ENCODE data around the gene PNPLA6.
"Not testable (repeated sequence)": the region's sequence is repeated elsewhere in the genome, so short reads cannot be mapped to it uniquely, and the experiment has no call there.

PNPLA6 gene

DNA sequence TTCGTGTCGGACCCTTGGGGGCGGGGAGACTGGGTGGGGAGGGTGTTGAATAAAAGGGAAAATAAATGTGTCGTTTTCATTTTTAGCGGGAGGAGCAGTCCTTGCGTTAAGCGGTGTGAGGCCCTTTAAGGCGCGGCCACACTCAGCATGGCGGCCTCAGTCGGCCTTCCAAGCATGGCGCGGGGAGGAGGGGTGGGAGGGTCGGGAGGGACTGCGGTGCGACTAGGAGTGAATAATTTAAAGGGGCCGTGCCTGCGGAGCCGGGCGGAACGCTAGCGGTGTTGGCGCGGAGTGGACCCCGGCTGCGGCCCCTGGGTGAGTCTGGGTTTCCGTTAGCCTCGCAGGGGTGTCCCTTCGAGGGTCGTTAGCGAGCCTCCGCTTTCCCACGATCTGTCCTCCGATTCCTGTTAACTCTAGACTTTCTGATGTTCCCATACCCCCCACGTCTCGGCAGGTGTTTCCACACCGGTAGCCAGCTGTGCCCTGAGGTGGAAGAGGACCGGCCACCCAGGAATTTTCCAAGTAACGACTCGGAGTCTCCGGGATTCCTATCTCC, 1.5 kb upstream of the PNPLA6 start:
- DNase-seq = peak; percentile 77 to 81

DNA sequence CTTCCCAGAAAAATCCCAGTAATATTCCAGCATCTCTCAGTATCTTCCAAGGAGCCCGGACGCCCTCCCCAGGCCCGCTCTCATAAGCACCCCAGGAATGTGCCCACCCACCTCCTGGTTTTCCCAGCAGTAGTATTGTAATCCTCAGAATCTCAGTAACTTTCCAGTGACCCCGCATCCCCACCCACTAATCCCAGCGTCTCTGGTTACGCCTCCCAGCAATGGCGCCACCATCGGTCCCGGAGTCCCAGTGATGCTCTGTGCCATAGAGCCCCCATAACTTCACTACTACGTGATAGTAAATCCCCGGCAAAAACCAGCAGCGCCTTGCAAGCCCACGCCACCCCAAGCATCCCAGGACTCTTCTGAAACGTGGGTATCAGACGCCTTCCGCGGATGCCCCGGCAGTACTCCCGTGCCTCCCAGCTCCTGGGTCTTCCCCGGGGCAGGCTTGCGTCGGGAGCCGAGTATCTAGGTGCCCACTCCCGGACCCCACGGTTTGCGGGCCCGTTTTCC, 928 bp upstream of the PNPLA6 start:
- peak; percentile 35 to 40 for DNase-seq

DNA sequence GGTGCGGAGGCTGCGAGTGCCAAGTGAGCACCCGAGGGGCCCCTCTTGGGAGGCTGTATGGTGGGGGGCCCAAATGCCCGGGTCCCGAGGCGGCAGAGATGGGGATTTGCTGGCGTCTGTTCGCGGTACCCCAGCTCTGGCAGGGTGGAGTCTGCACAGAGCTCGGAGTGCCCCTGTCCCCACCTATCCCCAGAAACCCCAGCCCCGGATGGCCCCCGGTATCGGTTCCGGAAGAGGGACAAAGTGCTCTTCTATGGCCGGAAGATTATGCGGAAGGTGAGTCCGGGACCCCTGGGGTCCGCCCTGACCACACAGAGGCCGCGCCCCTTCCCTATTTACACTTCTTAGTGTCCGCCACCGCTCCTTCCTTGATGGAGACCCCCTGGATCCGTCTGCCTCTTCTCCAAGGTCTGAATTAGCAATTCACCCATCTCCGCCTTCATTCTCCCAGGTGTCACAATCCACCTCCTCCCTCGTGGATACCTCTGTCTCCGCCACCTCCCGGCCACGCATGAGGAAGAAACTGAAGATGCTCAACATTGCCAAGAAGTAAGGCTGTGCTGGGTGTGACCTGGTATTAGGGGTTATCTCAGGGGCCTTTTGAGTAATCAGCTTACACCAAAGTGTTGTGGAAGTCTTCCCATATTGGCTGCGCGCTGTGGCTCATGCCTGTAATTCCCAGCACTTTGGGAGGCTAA, 630 bp downstream of the PNPLA6 start:
- DNase-seq = peak in 1 of 2 donors; percentile 24

DNA sequence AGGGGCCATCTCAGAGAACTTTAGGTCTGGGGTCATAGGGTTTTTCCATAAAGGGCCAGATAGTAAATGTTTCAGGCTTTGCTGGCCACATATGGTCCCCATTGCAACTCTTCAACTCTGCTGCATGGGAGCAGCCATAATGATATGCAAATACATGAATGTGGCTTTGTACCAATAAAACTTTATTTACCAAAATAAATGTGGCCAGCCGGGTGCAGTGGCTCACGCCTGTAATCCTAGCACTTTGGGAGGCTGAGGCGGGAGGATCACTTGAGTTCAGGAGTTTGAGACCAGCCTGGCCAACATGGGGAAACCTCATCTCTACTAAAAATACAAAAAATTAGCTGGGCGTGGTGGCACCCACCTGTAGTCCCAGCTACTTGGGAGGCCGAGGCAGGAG, 3.5 kb downstream of the PNPLA6 start:
- DNase-seq = not testable (repeated sequence)

DNA sequence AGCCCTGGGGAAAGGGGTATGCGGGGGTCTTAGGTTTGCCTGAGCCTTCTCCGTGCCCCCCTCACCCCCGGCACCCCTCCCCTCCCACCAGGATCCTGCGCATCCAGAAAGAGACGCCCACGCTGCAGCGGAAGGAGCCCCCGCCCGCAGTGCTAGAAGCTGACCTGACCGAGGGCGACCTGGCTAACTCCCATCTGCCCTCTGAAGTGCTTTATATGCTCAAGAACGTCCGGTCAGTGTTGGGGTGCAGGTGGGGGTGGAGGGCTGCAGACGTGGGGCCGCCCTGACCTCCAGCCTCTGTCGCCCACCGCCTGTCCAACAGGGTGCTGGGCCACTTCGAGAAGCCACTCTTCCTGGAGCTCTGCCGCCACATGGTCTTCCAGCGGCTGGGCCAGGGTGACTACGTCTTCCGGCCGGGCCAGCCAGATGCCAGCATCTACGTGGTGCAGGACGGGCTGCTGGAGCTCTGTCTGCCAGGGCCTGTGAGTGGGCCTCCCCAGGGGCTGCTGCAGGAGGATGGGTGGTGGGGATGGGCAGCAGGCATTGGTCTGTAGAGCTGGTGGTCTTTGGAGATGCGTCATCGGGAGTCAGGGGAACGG, 4.4 kb downstream of the PNPLA6 start:
- no peak for DNase-seq

DNA sequence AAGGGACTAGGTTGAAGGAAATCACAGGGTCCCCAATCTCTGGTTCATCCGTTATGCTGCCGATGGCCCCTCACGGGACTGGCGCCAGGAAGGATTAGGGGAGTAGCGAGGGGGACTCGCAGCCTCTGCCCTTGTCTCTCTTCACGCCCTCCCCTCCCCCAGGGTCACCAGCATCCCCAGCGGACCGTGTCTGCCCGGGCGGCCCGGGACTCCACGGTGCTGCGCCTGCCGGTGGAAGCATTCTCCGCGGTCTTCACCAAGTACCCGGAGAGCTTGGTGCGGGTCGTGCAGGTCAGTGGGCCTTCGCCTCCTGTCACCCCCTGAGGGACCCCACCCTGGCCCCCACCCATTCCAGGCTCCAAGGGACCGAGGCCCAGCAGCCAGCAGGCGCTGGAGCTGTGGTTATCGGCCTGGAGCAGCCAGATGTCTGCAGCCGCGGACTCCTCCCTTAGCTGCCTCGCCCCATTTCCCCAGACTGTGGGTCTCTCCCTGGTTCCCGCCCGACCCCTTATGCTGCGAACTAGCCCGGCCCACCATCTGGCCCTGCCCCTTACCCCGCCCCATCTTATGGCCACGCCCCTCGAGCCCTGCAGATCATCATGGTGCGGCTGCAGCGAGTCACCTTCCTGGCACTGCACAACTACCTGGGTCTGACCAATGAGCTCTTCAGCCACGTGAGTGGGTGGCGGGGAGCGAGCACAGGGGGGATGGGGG, 5.4 kb downstream of the PNPLA6 start:
- DNase-seq = peak; percentile 52 to 61

DNA sequence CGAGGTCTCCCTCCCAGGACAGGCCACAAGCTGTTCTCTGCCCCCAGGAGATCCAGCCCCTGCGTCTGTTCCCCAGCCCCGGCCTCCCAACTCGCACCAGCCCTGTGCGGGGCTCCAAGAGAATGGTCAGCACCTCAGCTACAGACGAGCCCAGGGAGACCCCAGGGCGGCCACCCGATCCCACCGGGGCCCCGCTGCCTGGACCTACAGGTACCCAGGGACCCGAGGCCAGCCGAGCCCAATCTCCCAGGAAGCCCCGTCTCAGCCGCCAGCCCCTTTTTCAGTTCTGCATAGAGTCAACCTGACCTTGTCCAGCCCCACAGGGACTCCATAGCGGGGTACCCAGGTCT, 5.9 kb downstream of the PNPLA6 start:
- DNase-seq = no peak

DNA sequence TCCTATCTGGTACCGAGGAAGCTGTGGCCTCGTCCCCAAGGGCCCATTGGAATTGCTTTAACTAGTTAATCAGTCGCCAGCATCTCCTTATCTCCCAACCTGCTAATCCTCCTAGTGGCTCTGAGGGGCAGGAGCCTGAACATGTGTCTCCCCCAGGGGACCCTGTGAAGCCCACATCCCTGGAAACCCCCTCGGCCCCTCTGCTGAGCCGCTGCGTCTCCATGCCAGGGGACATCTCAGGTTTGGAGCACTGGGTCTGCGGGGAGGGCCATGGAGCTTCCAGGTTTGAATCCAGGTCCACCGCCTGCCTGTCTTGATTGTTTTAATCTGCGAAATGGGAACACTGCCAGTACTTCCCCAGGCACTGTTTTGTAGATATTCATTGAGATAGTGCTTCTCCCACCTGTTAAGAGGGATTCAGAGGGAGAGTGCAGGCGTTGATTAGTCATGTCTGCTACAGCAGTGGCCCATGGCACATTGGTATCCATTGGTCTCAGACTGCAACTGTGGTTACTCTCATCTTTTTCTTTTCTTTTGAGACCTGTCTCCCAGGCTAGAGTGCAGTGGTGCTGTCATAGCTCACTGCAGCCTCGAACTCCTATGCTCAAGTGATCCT, 6.4 kb downstream of the PNPLA6 start:
- DNase-seq = no peak

DNA sequence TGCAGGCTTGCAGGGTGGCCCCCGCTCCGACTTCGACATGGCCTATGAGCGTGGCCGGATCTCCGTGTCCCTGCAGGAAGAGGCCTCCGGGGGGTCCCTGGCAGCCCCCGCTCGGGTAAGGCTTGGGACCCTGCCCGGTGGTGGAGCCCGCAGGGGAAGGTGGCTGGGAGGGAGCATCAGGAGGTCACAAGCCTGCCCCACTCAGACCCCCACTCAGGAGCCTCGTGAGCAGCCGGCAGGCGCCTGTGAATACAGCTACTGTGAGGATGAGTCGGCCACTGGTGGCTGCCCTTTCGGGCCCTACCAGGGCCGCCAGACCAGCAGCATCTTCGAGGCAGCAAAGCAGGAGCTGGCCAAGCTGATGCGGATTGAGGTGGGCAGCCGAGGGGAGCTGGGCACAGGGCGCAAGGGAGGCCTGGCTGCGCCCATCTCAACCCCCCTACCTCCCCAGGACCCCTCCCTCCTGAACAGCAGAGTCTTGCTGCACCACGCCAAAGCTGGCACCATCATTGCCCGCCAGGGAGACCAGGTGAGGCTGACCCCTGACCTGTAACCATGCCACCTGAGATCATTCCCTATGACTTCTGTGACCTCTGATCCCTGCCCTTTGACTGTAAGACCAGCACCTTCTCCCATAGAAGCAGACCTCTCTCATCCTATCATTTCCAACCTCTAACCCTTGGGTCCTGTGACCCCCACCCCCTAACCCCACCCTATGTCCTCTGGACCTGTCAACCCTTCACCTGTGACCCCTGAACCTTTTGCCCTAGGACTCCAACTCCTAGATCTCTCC, 7.2 kb downstream of the PNPLA6 start:
- DNase-seq = no peak

DNA sequence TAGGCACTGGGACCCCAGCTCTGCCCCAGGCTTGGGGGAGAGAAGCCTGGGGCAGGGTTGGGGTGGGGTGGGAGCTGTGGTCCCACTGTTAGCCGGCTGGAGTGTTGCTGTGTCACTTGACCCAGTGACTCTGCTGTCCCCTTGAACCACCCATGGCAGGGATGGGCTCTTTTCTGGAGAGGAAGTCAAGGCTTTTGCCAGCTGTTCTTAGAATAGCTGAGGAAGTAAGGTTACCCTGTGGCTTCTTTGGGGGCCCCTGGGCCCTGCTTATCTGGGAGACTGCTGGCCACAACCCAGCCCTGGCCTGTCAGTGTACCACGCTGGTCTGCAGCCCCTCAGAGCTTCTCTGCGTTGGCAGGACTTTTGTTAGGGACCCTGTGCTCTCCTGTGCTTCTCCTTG, 9.1 kb downstream of the PNPLA6 start:
- DNase-seq = peak; percentile 90 to 95

DNA sequence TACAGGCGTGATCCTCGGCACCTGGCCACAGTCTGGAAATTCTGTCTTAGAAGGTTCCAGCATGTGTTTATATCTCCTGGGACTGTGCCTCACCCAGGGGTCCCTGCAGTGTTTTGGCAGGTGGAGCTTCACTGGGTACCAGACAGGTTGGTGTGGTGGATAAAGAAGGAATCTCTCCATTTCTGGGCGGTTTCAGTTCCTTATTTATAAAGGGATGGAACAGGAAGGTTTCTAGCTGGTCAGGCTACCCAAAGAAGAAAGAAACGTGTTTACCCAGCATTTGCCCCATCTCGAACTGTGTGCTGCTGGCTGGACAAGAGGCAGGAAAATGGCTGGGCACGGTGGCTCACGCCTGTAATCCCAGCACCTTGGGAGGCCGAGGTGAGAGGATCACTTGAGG, 9.8 kb downstream of the PNPLA6 start:
- peak; percentile 46 to 62 for DNase-seq

DNA sequence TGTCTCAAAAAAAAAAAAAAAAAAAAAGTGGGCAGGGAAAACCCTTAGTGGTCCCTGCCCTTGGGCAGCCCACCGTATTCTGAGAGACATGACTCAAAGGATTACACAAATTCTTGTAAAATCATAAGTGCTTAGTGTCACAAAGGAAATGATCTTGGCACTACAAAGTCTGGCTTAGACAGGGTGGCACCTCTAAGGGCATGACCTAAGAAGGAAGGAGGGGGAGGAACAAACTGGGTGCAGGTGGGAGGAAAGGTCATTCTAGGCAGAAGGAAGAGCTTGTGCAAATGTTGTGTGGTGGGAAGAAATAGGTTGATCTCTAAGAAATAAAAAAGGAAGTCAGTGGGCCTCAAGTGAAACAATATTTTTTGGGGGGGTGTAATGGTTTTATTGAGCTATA, 10.4 kb downstream of the PNPLA6 start:
- DNase-seq = peak; percentile 92 to 95

DNA sequence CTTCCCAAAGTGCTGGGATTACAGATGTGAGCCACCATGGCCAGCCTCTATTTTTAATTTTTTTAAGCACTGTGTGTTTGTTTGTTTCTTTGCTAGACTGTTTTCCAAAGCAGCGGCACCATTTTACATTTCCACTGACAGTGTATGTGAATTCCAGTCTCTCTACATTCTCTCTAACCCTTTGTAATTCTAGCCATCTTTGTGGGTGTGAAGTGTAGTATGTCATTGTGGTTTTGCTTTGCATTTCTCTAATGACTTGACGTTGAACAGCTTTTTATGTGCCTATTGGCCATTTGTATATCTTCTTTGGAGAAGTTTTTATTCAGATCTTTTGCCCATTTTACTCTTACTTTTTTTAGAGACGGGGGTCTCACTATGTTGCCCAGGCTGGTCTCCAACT, 11.6 kb downstream of the PNPLA6 start:
- peak in 1 of 2 donors; percentile 40 for DNase-seq

DNA sequence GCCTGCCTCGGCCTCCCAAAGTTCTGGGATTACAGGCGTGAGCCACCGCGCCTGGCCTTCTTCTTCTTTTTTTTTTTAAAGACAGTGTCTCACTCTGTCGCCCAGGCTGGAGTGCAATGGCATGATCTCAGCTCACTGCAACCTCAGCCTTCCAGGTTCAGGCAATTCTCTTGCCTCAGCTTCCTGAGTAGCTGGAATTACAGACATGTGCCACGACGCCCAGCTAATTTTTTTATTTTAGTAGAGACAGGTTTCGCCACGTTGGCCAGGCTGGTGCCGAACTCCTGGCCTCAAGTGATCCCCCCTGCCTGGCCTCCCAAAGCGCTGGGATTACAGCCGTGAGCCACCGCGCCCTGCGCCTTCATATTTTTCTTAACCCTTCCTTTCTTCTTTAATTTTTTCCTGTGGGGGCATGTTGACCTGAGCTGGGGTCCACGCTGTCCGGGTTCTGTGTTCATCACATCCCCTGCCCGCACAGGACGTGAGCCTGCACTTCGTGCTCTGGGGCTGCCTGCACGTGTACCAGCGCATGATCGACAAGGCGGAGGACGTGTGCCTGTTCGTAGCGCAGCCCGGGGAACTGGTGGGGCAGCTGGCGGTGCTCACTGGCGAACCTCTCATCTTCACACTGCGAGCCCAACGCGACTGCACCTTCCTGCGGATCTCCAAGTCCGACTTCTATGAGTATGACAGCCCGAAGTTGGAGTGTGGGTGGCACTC, 14.1 kb downstream of the PNPLA6 start:
- DNase-seq = peak; percentile 66 to 74

DNA sequence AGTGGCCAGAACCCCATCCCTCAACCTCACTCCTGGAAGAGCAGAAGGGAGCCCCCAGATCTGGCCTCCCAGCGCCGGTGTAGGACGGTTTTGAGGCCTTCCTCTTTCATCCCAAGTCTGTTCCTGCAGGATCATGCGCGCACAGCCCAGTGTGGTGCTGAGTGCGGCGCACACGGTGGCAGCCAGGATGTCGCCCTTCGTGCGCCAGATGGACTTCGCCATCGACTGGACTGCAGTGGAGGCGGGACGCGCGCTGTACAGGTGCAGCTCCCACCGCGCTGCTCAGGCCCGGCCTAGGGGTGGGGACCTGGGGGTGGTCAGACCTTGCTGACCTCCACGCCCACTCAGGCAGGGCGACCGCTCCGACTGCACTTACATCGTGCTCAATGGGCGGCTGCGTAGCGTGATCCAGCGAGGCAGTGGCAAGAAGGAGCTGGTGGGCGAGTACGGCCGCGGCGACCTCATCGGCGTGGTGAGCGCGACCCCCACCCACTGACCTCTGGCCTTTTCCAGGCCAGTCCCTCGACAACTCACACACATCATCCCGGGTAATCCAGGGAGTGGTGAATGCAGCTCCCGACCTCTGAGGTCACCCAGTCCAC, 14.8 kb downstream of the PNPLA6 start:
- DNase-seq = no peak

DNA sequence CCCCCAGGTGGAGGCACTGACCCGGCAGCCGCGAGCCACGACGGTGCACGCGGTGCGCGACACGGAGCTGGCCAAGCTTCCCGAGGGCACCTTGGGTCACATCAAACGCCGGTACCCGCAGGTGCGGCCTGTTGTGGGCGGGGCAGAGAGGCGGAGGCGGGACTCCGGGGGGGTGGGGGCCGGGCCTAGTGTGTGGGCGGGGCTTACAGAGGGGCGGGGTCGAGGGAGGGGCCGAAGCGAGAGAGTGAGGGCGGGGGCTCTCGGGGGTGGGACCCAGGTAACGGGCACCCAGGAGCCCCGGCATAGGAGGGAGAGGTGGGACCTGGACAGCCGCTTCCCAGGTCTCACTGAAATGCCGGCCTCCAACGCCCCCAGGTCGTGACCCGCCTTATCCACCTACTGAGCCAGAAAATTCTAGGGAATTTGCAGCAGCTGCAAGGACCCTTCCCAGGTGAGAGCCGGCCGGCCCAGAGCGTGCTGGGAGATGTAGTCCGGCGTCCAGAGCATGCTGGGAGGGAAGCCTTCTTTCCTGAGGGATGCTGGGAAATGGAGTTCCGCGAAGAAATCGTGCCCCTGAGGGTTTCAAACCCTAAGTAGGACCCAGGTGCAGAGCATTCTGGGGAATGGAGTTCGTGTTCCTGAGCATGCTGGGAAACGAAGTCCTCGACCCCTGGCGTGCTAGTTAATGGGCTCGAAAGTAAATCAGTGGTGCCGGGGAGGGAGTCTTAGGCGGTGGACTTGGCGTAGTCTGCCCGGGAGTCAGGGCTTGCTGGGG, 15.7 kb downstream of the PNPLA6 start:
- no peak for DNase-seq

DNA sequence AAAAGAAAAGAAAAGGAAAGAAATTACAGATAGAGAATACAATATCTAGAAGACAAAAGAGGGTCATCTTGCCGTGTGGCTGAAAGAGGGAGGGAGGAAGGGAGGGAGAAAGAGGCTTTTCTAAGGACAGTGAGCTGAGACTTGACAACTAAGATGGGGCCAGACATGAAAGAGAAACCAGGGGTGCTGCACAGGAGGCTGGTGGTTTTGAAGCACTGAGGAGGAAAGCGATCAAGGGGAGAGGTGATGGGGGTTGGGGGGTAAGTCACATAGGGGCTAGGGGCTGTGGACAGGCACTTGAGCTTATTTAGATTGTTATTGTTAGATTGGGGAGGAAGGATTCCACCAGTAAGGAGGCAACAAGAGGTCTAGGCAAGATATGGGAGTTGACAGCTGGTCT, 17.3 kb downstream of the PNPLA6 start:
- no peak for DNase-seq

DNA sequence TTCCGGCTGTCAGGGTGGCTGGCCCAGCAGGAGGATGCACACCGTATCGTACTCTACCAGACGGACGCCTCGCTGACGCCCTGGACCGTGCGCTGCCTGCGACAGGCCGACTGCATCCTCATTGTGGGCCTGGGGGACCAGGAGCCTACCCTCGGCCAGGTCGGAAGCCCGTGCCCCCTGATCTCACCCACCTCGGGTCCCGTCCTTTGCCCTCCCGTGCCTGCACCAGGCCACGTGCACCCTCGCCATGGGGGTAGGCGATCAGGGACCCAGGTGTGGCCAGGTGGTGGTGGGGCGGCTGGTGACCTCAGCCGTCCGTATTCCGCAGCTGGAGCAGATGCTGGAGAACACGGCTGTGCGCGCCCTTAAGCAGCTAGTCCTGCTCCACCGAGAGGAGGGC, 19.0 kb downstream of the PNPLA6 start:
- DNase-seq = no peak

DNA sequence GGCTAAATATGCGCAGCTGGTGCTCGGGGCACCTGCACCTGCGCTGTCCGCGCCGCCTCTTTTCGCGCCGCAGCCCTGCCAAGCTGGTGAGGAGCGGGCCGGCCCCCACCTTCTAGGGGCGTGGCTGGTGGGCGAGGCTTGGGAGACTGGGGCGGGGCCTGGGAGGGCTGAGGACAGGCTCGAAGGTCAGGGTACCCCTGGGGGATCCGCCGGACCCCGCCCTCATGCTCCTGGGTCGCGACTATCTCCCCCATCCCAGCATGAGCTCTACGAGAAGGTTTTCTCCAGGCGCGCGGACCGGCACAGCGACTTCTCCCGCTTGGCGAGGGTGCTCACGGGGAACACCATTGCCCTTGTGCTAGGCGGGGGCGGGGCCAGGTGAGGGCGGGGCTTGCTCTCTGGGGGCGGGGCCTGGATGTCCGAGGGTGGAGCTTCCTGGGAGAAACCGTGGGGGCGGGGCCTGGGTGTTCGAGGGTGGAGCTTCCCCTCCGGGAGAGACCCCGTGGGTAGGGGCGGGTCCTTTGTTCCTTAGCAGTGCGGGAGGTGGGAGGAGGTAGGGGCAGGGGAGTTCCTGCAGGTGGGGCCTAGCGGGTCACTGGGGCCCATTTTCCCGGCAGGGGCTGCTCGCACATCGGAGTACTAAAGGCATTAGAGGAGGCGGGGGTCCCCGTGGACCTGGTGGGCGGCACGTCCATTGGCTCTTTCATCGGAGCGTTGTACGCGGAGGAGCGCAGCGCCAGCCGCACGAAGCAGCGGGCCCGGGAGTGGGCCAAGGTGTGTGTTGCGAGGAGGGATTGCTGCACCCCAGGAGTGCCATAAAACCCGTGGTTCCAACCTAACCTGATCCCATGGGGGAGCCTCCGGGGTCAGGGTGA, 19.7 kb downstream of the PNPLA6 start:
- DNase-seq = peak in 1 of 2 donors; percentile 21
